ENCODE data around the gene TOX2.

Gene TOX2

GRCh38 chr20:44021186-44021585 lies 106.5 kb downstream of the TOX2 start:
- DNase-seq: no peak

- DNase-seq: no peak
Measured at GRCh38 chr20:44021900-44022299, 107.2 kb downstream of the TOX2 start.

DNA sequence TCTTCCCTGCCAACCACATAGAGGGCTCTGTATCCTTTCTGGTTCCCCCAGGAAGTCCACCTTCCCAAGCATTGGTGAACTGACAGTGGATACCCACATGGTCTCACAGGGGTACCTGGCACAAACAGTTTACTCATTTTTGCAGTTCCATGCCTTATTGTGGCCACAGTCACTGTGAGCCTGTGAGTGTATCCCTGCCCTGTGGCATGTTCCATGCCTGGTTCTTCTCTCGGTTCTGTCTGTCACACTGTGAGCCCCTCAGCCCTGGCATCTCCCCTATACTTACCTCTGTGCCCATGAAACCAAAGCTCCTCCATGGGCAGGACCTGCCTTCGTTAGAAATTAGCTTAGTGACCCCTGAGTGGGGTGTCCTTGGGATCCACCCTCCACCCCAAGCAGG lies 107.8 kb downstream of the TOX2 start:
- DNase-seq: no peak

DNA sequence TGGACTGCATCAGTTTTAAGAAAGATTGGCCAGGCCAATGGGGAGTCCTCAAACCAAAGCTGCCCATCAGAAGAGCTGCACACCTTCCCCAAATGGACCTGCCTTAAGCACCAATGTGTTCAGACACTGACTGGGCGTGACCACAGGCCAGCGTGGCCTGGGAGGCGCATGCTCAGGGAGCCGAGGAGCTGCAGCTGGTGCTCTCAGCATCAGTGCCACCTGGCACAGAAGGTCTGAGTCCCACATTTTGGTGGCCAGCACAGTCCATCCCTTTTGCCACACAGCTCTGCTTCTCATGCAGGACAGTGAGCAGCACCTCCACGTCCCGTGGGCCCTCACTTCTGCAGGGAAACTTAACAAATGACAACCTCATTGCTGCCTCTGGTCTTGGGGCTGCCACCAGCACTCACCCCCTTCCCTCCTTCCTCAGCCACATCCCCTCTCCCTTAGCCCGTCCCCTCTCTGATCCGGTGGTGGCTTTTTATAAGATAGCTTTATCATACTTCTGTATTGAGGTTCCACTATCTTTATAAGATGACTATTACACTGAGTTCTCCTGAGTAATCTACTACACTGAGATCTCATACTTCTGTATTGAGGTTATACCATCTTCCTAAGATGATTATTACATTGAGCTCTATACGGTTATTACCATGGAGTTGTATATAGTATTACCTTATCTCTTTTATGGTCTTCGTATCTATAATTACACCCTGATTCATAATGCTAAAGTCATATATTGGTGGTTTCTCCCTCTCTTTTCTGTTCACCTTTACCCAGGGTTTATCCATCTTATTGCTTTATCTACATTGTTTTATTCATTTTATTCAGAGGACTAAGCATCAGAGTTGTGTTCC lies 109.1 kb downstream of the TOX2 start:
- DNase-seq: no peak

GRCh38 chr20:44024820-44025580 lies 110.3 kb downstream of the TOX2 start:
- no peak for DNase-seq

DNA sequence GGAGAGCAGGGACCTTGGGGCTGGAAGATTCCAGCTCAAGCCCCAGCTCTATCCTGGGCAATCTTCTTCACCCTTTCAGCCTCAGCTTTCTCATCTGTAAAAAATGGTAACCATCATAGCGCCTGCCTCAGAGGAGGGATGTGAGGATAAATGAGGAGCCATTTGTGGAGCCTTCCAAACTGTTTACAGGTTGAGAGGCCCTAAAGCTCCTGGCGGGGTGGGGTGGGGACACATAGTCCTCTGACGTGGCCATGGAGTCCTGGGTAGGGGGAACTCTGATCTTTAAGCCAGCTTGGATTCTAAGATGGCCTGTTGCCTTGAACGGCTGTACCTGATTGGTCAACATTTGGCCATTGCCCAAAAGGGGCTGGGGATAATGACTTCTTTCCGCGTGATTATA lies 111.1 kb downstream of the TOX2 start:
- DNase-seq: no peak

- no peak for DNase-seq
Measured at GRCh38 chr20:44026647-44027342, 112.1 kb downstream of the TOX2 start.

DNA sequence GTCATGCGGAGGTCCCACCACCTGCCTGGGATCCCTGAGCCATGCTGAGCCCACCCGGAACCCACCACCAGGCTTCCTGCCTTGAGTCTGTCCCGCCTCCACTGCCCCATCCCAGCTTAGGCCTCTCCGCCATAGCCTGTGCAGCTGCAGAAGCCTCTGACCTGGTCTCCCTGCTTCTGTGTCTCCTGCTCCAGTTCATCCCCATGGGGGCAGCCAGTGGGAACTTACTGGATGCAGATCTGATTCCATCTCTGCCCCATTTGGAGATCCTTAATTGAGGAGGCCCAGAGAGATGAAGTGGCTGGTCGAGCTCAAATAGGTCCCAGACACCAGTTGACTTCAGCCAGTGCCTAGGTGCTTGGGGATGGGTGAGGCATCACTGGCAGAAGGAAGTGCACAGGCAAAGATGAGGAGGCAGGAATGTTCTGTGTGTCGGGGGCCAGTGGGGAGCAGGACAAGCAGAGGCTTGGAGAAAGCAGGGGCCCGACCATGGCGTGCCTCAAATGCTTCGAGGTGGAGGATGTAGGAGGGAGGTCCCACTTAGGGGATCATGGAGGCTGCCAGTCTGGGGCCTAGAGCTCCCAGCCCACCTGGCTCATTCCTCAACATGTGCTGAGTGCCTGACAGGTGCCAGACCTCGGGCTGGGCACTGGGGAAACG lies 112.8 kb downstream of the TOX2 start:
- DNase-seq: no peak

GRCh38 chr20:44028003-44028730 lies 113.5 kb downstream of the TOX2 start:
- no peak for DNase-seq

DNA sequence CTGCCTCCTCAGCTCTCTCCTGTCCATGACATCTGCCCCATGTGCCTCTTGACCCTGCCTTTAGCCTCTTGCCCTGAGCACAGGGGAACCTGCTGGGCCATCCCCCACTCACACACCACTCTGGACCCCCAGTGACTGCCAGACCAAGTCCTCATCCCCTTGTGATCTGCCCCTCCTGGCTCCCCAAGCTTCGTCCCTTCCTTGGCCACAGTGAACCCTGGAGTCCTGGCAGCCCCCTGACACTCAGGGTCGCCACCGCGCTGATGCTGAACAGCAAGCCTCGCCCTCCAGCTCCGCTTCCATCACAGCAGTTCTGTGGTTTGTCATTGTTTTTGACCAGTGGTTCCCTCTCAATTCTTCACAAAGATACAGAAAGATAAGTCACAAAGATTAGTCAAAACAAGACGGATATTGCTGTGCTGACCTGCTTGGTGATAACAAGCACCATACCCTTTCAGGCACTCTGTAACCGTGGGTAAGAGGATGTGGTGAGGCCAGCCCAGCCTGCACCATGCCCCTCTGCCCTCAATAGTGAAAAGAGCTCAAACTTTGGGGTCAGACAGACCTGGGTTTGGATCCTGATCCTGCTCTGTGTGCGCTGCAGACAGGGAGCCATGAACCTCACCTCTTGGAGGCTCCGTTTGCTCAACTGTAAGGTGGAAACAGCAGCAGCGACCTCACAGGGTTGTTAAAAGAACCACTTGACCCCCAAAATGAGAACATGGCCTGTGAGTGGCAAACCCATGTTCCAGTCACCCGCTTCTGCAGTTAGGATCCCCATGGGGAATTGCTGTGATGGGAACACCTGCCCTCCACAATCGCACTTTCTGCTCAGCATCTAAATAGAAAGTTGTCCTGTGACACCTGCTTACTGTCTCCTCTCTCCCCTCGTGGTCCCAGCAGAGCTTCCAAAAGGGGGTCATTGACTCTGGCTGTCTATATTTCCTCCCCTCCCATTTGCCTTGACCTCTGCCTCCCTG lies 114.5 kb downstream of the TOX2 start:
- DNase-seq: no peak

DNA sequence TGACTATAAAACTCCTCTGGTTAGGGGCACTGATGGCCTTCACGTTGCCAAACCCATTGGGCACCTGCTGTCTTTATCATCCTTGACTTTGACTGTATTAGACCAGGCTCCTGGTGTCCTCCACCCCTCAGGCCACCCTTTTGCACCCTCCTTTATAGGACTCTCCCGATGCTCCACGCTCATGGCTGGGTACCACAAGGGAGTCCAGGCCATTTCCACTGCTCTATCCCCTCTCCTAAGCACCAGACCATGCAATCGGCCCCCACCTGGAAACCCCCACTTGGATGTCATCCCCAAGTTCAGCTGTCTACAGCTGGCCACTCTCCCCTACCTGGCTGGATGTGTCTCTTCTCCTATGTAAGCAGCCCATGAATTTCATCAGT lies 115.2 kb downstream of the TOX2 start:
- no peak for DNase-seq

DNA sequence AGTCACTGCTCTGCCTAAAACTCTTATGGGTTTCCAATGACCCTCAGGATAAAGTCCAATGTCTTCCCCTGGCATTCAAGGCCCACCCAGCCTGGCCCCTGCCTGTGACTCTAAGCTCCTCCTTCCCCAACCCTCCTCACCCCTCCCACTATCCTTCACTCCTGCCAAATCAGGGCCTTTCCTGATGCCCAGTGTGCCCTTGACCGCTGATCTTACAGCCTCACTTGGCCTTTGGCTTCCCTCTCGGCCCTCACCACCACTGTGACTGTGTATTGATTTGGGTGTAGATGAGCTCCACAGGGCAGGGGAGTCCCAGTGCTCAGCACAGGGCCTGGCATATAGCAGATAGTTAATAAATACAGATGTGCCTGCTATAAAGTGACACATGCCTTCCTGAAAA lies 115.7 kb downstream of the TOX2 start:
- no peak for DNase-seq

GRCh38 chr20:44031001-44031574 lies 116.4 kb downstream of the TOX2 start:
- DNase-seq: no peak

DNA sequence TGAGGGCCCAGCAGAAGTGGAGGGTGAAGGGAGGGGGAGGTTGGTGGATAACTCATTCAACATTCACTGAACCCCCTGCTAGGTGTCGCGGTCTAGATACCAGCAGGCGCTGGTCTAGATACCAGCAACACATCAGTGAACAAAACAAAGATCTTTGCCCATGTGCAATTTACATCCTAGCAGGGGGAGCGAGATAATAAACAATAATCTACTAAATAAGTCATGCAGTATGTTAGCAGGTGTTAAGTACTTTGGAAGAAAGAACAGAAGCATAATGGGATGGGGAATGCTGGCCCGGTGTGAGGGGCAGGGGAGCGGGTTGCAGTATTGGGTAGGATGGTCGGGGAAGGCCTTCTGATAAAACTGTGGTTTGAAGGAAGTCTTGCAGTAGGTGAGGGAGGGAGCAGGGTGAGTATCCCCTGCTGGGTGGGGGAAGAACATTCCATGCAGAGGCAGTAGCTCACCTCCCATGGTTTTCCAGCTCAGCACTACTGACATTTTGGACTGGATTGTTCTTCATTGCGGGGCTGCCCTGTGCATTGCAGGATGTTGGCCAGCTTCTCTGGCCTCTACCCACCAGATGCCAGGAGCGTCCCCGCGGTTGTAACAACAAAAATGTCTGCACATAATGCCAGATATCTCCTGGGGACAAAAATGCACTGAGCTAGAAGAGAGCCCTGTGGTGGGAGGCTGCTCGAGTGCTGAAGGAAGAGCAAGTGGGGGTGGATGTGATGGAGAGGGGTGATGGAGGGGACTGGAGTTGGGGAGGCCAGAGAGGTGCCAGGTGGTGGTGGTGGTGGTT lies 117.3 kb downstream of the TOX2 start:
- no peak for DNase-seq

DNA sequence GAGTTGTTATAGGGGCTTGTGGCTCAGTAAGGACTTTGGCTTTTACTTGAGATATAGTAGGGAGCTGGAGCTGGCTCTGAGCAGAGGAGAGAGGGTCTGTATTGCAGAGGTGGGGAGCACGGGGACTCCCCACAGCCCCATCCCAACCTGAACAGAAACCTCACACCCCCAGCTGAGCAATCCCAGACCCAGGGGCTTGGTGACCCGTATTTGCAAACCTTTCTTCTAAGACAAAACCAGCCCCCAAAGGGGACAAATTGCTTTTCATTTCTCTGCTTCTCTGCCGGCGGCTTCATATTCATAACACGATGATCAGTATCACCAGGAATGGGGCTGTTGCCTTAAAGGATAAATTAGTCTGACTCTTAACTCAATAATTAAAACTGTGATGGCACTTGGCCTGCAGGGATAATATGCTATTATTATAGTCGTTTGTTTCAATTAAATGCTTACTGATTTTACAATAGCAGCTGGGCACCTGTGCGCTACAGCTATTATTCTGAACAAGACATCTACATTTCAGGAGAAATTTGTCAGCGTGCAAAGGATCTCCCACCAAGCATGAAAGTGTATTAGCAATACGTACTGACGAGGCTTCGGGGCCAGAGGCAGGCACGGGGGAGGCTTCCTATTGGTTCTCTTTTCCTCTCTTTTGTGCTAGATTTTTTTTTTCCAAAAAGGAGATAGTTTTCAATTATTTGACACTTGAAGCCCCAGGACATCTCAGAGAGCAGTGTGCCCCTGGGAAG lies 118.1 kb downstream of the TOX2 start:
- no peak for DNase-seq

DNA sequence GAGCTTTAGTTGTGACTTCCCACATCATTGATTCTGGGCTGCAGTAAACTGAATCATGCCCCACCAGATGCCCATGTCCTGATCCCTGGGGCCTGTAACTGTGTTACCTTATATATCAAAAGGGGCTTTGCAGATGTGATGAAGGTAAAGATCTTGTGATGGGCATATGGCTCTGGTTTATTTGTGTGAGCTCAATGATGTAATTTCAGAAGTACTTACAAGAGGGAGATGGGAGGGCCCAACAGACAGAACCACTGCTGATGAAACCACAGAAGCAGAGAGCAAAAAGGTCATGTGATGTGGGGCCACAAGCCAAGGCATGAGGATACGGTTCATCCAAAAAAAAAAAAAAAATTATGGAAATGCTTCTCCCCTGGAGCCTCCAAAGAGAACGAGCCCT lies 118.7 kb downstream of the TOX2 start:
- DNase-seq: no peak

DNA sequence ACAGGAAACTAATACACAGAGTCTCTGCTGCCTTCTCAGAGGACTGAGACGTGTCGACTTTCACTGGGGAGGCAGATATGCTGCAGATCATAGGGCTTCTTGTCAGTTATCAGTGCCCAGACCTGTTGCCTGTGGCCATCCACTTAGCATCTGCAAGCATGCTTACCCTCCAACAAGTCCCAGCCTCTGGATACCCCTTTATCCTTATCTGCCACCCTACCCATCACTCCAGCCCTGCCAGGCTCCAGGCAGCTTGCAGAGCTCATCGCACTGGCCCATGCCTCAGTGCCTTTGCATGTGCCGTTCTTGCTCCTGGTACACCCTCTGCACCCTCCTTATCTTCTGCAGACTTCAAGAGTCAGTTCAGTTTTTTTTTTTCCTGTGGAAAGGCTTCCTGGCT lies 119.2 kb downstream of the TOX2 start:
- DNase-seq: no peak

GRCh38 chr20:44034451-44034850 lies 119.8 kb downstream of the TOX2 start:
- no peak for DNase-seq

GRCh38 chr20:44034965-44035635 lies 120.4 kb downstream of the TOX2 start:
- DNase-seq: no peak
